Mammary epithelial cell (primary cell): ENCODE data around the gene UBE2E1.

Experiments used
- CTCF ChIP-seq, 2 donors: IDR thresholded peaks in 1 of 2; conservative IDR thresholded peaks in 1 of 2; 2 replicates each; pipeline ENCODE4 v1.5.1; 2011 to 2012; ENCODE audit warnings: inconsistent platforms in 2 of 2, low read length in 2 of 2, mild to moderate bottlenecking in 2 of 2, control low read depth in 1 of 2, low read depth in 1 of 2; ENCODE audit not compliant: insufficient read depth in 1 of 2; ENCODE audit errors: extremely low read depth in 1 of 2
- EZH2 ChIP-seq: IDR thresholded peaks from 2 replicates; pipeline ENCODE4 v1.6.1; 2012; ENCODE audit warnings: low read length, inconsistent platforms, borderline replicate concordance

- TF ChIP-seq CTCF (conservative IDR thresholded peaks at IDR 0.05 in 1 of 2, IDR thresholded peaks at IDR 0.05 in 1 of 2; ENCODE audit: extremely low read depth in 1 of 2, insufficient read depth in 1 of 2, low read depth in 1 of 2, low read length in 2 of 2) (no peak), EZH2 (no peak)
Observed at GRCh38 chr3:23915537-23916108, 109.9 kb downstream of the UBE2E1 start.
